Superior temporal gyrus (tissue), 1 donor: ENCODE measurements around the gene ANO4.
A peak's percentile ranks its signal among the peaks of the same experiment; 100 is the strongest.

Experiments used
- DNase-seq: peaks from one replicate; pipeline ENCODE4 v3.0.0-alpha.2; 2016; ENCODE audit errors: extremely low spot score

The ANO4 gene

DNA sequence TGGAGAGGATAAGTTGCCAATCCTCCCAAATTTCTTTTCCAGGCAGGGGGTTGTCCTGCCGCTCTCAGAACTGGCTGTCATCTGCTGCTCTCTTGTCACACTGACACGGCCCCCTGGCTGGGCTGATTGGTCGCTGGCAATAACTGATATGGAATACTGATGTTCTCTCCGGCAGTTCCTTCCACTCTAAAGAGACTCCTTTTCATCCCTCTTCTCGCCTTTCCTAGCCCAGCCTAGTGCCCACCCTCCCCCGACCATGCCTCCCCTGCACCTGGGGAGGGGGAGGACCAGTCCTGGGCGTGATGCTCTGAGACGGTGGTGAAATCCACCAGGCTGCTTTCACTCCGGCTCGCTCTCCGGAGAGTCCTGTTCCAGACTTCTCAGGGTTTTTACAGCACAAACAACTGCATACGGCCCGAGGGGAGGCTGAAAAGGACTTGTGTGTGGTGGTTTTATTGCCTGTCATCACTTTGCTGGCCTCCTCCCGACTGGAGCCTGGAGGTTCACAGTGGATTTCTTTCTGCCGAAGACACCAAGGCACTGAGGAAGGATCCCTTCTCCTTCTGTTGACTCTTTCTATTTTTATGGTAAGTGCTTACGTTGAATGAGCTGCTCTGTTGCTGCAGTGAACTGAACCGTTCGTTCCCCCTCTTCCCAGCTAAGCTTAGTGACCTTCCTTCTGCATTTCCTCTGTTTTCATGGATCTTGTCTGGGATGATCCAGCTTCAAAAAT, at the start of gene ANO4:
Gene ANO4, plus strand, starts transcription at position 336 of the 733 bp plus-strand sequence. CDS start 107,010 bp downstream, outside the sequence.
- peak; percentile 78 for DNase-seq

- DNase-seq = no peak
These were observed 49.1 kb upstream of the ANO4 start for GRCh38 chr12:100745378-100746071.

DNA sequence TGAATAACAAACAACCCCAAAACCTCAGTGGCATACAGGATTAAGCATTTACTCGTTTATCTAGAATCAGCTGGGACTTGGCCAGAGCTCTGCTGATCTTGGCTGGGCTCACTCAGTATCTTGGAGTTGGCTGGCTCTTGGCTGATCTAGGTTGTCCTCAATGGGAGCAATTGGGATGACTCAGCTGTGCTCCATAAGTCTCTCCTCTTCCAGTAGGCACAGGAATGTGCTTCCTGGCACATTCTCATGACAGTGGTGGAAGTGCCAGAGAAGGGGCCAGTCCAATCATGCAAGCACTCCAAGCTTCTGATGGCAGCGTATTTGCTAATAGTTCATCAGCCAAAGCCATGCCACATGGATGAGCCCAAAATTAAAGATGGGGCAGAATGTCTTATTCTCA, 41.7 kb upstream of the ANO4 start:
- no peak for DNase-seq

GRCh38 chr12:100753837-100754236, 40.7 kb upstream of the ANO4 start:
- no peak for DNase-seq

DNA sequence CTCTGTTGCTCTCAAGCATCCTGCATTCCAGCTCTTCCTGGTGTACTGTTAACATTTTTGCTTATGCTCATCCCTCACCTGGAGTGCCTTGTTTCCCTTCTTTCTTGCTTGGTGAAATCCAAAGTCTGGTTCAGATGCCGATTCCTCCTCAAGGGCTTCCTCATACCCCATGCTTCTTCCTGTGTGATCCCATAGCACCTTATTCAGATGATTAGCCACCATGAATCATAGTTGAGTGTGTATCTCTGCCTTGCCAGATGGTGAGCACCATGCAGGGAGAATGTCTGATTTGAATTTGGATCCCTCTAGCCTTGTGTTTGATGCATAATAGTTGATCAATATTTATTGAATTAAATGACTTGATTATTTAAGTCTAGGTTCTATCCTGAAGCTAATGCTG, 39.4 kb upstream of the ANO4 start:
- no peak for DNase-seq

DNA sequence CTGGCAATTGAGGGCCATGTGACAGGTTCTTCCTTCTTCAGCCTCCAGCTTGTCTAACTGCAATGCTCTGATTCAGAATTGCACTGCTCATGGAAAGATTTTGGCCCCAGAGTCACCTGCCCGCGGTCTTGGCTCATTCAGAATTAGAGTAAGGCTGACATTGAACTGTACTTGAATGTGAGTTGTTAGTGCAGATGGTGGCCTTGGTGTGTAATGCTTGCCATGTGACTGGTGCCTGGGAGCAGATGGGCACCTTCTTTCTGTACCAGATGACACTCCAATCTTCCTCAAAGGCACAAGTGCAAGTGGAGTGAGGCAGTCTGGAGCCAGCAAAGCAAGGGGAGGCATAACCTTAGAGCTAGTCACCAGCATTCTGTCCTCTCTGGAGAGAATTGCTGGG, 36.5 kb upstream of the ANO4 start:
- no peak for DNase-seq

- DNase-seq = no peak
These were observed 27.2 kb upstream of the ANO4 start for GRCh38 chr12:100767371-100767770.

- DNase-seq = no peak
These were observed 26.6 kb upstream of the ANO4 start for GRCh38 chr12:100767950-100768349.

- no peak for DNase-seq
These were observed 15.5 kb upstream of the ANO4 start for GRCh38 chr12:100778967-100779590.

DNA sequence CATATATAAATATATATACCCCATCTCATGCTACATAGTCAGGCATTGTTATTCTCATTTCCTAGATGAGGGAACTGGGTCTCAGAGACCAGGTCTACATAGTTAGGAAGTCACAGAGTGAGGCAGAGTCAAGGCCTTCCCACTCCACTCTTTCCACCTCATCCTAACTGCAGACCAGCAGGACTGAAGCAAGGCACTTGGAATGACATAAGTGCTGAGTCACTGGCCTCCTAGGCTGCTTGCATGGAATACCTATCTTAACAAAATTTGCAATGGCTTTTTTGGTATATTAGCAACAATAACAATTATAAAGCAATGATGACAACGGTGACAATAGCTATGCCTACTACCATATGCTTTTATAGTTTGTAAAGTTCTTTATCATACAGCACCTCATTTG, 5.4 kb upstream of the ANO4 start:
- no peak for DNase-seq

DNA sequence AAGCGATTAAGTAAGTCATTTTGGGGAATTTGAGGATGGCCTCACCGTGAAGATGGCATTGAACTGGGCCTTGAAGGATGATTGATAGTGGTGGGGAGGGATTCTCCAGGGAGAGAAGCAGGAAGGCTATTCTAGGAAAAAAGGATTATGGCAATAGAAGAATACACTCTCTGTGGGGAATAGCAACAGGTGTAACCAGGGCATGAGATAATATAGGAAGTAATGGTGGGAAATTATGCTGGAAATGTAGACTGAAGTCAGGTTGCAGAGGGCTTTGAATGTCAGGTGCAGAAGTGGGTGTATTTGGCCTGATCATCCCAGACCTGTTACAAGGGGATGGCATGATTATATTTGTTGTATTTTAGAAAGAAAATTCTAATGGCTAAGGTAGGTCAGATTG, 4.6 kb upstream of the ANO4 start:
- DNase-seq = no peak

DNA sequence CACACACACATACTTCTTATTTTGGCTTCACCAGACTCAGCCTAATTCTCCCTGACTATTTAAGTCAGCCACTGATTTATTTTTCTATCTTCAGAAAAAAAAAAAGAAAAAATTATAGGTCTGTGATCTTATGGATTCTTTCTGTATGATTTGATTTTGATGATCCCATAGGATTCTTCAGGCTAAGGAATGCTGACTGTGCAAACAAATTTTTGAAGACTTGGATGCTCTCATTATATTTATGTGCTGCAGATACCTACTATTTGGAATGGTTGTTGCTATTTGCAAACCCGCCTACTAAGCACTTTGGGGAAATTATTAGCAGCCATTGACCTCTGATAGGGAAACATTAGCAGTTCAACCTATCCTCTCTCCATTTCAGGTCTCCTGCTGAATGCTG, 4.0 kb upstream of the ANO4 start:
- DNase-seq = no peak

- peak; percentile 48 for DNase-seq
These were observed 1.4 kb upstream of the ANO4 start for GRCh38 chr12:100793182-100793581.

GRCh38 chr12:100795174-100795799, 711 bp downstream of the ANO4 start:
- DNase-seq = peak; percentile 79

DNA sequence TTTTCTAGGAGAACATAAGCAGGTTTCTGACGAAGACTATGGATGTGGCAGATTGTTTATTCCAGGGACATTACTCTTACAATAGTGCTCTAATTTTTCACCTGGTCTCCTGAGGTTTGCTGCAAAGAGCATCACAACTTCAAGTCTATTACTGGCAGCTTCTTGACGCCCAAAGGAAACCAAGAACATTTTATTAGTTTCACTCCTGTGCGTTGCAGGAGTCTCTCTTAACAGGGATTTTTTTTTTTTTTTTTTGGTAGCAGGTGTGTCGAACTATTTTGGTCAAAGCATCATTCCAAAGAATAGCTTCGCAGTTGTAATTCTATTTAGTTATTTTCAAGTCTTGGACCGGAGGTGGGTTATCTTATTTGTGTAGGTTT, 1.2 kb downstream of the ANO4 start:
- DNase-seq = no peak

GRCh38 chr12:100796621-100797020, 2.0 kb downstream of the ANO4 start:
- DNase-seq = peak; percentile 76

GRCh38 chr12:100797246-100797645, 2.7 kb downstream of the ANO4 start:
- DNase-seq = no peak

DNA sequence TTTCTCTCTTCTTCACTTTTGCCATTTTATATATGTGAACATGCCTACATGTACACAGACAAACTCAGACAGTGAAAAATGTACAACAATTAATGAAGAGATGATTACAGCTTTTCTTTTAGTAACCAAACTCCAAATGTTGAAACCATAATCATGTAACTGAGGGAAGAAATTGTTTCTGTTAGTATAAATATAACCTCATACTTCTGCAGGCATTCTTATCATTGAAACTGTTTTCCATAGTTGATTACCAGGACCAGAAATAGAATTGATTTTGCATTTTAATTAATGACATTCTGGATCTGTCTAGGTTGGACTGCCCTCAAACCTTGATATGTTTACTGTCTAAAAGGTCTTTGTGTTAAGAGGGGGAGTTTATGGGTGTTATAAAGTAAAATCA, 3.2 kb downstream of the ANO4 start:
- DNase-seq = peak; percentile 81

- peak; percentile 77 for DNase-seq
These were observed 3.9 kb downstream of the ANO4 start for GRCh38 chr12:100798286-100799160.

- peak; percentile 89 for DNase-seq
These were observed 5.2 kb downstream of the ANO4 start for GRCh38 chr12:100799770-100800169.

DNA sequence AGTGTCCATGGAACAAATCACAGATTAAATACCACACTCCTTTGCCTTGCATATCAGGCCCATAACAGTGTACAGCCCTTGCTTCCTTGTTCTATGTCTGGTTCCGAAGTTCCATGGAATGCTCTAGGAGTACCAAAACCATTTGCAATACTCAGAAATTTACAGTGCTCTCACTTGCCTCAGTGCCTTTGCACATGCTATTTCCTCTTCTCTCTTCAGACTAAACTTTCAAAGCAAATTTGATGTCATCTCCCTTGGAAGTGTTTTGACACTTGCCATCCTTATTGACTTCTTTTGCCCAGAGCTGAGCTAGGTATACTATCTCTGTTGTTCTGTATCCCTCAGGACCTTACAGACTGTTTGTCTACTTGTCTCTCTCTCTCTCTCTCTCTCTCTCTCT, 6.1 kb downstream of the ANO4 start:
- no peak for DNase-seq

DNA sequence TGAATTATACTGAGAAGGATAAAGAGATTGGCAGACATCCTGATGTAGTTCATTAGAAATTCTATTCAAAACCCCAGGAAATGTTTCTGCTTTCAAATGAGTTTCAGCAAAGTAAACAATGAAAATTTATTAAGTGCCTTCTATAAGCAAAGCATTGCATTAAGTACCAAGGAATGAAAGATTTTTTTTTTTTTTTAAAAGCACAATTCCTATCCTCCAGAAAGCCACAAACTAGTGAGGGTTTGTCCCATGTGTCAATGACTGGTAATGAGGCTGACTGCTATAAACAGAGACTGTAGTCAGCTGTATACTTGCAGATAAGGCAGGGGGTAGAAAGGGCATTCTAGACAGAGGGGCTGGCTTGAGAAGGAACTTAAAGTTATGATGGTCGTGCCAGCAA, 6.7 kb downstream of the ANO4 start:
- peak; percentile 44 for DNase-seq
